Activated effector memory CD4-positive, alpha-beta T cell treated with Interleukin-2 at 50 U/mL for 16 hours (primary cell): Measurements from ENCODE around the gene ANKFY1.

Source experiments
- DNase-seq: peaks from one replicate; pipeline ENCODE4 v3.0.0-alpha.2; 2020

The ANKFY1 gene

DNA sequence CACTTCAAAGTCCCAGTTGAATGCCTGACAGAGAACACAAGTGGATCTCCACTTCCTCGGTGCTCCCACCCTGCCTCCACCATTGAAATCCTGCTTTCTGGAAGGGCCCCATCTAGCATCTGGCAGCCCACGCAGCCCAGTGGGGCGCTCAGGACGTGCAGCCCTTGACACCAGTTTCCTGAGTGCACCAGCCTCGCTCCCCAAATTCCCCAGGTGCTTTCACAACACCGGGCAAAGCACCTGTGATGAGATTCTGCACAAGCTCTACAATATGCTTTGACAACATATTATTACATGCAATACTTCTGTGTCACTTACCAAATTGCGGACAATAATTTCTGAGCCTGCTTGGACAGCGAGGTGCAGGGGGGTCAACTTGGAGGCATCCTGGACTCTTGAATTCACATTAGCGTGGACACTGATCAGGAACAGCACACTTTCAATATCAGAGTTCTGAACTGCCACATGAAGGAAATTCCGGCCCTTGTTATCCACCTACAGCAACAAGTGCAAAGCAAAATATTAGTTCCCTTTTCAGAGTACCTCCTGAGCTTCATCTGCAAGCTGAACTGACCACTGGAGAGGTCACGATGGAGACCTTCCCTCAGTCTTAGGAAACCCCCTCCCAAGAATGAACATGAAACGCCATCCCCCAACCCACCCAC lies 86.8 kb downstream of the ANKFY1 start:
- DNase-seq = no peak

DNA sequence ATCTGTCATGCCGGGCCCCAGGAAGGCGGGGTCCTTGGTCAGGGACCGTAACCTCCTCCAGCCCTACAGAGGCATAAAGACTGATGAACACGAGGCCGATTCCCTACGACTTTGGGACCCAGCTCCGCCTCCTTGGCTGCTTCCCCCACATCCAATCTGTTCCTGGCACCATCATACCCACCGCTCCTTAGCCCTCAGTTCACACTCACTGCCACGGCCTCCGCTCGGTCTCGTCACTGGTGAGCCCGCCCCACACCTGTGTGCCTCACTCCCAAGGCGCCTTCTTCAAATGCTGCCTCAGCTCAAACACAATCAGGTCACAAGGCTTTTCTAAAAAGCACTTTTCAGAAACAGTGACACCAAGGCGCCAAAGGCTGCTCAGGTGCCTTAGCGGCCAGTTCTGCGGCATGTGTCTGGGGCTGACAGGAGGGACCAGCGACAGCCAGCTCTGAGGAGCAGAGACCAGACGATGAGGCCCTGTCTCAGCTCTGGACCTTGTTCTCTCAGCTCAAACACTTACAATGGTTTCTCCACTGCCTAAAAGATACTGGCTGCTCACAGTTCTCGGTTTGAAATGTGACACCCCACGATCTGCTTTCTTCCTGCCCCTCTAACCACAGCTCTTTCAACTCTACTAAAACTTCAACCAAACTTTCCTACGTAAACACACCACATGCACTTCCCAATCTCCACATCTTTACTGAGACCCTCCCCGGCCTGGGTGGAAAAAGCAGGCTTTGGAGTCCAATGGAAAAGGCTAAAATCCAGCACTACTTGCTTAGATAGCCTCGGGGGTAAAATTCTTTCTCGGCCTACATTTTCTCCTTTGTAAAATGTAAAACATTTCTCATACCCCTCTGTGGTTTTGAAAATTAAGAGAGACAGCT lies 87.6 kb downstream of the ANKFY1 start:
- DNase-seq = peak; percentile 31

DNA sequence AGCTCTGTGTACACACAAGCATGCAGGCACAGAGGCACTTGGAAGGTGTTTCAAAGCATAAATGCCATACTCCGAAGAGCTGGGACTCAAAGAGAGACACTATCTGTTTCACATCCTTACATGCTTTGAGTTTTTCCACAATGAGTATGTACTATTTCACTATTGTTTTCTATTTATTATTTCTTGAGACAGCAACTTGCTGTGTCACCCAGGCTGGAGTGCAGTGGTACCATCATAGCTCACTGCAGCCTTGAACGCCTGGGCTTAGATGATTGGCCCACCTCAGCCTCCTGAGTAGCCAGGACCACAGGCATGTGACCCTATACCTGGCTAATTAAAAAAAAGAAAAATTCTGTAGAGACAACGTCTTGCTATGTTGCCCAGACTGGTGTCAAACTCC lies 89.2 kb downstream of the ANKFY1 start:
- no peak for DNase-seq

GRCh38 chr17:4173781-4174180 lies 90.0 kb downstream of the ANKFY1 start:
- no peak for DNase-seq

DNA sequence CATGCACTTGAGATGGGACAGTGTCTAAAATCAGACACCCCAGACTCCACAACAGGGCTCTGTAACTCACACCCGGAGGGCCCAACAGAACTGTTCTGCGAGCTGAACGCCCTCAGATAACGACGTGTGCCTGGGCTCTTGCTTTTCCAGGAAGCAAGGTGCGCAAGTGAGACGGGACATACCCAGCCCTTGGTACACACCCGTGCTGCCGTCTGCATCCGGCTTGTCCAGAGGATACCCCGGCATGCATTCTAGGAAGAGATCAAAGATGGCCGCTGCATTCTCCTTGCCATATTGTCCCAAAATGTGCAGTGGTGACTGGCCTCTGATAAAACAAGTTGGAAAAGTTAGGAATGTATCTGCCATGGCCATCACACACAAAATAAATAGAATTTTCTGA lies 91.4 kb downstream of the ANKFY1 start:
- no peak for DNase-seq

DNA sequence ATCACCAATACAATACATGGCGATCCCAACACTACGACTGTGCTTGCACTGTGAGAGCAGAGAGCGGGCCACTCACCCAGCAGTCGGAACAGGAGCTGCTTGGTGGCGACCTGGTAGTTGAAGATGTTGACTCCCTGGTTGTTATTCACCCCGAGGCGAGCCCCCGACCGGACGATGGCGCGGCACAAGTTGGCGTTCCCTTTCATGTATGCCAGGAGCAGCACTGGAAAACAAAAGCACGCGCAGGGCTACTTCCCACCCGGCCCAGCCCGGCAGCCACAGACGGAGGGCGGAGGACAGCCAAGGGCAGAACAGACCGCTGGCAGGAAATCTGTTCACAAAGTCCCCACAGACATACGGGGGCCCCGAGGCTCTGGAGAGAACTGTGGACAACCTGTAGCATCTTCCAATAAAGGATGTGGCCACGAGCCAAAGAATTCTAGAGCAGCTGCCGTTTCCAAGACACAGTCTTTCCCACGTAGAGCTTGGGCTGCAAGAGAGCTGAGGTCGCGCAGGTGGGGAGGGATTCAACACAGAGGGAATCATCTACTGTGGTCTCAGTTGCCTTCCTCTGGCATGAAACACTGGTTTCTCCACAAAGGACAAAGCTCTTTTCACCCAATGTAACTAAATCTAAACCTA lies 93.0 kb downstream of the ANKFY1 start:
- DNase-seq = no peak

DNA sequence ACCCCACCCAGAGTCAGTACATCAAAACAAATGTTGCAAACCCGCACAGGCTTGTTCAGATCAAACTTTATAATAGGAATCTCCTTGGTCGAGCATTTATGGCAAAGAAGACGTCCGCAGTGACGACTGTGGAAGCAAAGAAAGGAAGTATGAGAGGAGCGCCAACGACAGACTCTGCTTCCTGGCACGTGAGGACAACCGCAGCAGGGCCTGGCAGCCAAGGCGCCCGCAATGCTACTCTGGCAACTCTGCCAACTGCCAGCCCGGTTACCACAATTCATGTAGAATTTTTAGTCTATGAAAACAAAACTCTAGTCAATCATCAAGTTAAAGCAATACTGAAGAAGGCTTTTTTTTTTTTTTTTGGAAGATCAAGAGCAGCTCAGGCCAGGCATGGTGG lies 96.0 kb downstream of the ANKFY1 start:
- no peak for DNase-seq

- DNase-seq = no peak
Measured at GRCh38 chr17:4166419-4166818, 97.4 kb downstream of the ANKFY1 start.

- DNase-seq = no peak
Measured at GRCh38 chr17:4165301-4166010, 98.3 kb downstream of the ANKFY1 start.

- DNase-seq = no peak
Measured at GRCh38 chr17:4163951-4164350, 99.8 kb downstream of the ANKFY1 start.

DNA sequence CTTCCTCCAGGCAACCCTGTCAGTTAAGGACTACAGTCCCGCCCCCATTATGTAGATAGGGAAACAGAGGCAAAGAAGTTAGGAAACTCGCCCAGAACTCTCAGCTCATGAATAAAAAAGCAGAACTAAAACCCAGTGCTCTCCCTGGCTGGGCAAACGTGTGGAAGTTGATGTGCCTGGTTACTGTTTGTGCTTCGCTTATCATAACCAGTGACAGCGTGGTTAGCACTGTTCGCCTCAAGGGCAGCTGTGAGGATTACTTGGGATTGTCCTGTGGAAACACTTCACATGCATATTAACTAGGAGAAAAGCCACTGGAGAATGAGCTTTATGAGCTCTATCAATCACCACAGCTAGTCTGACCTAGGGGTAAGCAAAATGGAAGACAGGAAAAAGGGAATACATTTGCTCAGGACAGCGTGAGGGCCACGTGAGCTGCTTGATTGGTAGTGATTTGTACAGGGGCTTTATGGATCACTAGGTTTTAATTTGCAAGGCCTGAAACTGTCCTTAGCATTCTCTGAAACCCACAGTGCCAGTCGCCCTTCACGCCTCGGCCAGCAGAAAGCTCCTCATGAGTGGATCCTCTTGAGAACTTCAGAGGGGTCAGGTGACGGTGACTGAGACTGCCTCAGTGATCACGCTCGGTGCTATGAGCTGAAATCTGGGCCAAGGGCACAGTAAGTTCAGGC lies 100.9 kb downstream of the ANKFY1 start:
- no peak for DNase-seq

- no peak for DNase-seq
Measured at GRCh38 chr17:4162321-4162720, 101.5 kb downstream of the ANKFY1 start.

DNA sequence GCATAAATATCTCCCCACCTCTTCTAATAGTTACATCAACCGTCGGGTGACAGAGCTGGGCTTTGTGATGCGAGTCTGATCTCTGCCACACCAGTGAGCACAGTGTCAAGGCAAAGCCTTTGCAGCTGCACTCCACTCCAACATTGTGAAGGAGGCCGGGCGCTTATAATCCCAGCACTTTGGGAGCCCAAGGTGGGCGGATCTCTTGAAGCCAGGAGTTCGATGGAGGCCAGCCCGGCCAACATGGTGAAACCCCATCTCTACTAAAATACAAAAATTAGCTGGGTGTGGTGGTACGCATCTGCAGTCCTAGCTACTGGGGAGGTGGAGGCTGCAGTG lies 101.8 kb downstream of the ANKFY1 start:
- no peak for DNase-seq

DNA sequence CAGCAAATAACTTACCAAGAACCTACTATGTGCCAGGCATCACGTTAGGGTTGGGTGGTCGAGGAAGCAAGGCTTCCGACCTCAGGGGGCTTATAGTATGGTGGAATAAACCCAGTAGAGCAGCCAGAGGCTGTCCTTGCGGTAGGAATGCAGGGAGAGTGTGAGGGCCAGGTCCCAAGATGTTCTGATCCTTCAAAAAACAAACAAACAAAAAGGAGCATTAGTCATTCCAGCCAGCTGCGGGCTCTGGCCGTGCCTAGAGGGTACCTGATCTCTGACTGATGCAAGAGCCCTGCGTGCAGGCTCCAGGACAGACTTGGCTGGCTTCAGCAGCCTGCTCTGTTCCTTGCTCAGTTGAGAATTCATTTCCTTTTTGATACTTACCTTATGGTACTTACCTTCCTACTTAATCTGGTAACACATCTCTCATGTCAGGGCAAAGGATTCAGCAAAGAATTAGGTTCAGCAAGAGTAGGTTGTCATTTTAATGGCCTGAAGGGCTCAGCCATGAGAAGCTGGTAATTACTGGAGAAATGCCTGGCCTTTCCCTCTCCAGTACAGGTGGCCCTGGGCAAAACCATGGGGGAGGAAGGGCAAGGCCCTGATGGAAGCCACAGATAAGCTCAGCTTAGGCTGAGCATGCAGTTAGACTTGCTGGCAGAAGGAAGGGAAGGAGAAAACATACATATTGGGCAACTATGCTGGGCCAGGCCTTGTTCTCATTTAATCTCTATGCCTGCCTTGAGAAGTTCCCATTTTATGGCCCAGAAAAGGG lies 102.4 kb downstream of the ANKFY1 start:
- no peak for DNase-seq

DNA sequence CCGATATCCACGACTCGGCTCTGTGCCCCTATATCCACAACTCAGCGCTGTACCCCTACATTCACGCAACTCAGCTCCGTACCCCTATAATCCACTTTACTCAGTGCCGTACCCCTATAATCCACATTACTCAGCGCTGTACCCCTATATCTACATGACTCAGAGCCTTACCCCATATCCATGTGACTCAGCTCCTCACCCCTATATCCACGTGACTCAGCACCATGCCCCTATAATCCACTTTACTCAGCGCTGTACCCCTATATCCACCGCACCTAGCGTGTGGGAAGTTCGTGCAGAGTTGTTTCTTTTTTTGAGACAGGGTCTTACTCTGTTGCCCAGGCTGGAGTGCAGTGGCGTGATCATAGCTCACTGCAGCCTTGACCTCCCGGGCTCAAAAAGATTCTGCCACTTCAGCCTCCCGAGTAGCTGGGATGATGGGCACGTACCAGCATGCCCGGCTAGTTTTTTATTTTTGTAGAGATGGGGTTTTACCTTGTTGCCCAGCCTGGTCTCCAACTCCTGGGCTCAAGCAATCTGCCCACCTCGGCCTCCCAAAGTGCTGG lies 103.4 kb downstream of the ANKFY1 start:
- DNase-seq = no peak

- no peak for DNase-seq
Measured at GRCh38 chr17:4159761-4160160, 104.0 kb downstream of the ANKFY1 start.

DNA sequence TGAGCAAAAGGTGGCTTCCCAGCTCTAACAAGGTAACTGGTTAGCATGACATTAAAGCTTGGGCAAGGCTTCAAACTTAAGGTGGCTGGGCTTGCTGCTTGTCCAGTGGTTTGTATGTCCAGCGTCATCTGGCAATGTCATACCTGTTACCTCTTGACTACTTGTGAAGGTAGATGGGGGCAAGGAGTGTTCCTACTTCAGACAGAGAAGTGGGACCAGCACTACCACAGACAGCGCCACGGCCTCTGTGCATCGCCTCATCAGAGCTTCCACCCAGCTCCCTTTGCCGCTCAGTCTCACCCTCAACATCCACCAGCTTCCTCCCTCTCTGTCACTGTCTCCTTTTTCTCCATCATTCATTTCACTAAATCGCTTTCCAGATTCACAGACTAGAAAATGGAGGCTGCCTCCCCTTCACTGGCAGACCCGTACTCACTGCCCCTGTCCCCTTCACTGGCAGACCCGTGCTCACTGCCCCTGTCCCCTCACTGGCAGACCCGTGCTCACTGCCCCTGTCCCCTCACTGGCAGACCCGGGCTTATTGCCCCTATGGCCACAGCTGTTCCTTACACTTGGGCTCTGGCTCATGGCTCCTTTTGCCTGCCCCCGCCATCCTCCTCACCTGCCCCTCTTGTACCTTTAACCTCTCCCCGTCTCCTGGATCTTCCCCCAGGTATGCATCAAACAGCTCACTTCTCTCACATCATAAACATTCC lies 106.0 kb downstream of the ANKFY1 start:
- no peak for DNase-seq

DNA sequence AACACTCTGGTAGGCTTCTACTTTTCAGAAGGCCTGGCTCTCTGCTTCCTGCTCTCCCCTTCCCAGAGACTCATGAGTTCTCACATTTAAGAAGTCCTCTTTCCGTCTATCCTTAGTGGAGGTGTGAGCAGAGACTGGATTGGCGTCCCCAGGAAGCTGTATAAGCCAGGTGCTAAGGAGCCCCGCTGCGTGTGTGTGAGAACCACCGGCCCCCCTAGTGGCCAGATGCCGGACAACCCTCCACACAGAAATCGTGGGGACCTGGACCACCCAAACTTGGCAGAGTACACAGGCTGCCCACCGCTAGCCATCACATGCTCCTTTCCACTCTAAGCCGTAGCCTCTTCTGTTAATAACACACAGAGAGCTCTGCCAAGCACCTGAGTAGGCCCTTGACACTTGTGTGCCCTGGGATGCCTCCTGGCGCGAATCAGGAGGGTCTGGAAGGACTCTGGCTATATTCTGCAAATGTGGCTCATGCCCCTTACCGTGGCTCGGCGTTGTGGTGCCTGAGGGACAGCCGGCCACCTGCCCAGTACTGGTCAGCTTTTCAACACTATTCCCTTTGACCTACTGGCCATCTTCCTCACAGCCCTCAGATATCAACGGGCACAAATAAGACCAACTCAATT lies 106.9 kb downstream of the ANKFY1 start:
- DNase-seq = no peak

DNA sequence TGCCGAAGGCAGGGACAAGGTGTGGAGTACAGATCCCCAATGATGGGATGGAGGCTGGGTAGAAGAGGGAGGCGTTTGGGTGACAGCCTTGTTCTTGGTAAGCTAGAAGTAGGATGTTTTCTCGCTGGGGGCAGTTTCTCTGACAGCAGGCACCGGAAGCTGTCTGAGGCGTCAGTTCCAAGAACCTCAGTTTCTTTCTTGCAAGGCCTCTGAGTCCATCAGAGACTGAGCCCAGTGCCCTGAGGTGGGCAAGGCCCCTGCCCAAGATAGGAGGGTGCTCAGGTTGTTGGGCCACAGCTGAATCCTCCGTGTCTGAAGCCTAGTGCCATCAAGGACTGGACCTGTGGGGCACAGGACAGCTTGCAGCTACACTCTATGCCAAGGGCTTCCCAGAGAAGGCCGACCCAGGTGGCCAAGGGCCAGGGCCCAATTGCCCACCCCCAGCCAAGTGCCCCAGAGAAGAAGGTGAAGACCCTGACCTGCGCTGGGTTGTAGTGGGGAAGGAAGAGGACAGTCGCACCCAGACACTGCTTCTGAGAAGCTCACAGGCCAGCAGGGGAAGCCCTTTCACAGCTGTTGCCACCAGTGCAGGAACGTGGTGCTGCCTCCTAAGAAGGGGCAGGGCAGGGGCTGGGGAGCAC lies 107.7 kb downstream of the ANKFY1 start:
- no peak for DNase-seq

GRCh38 chr17:4154201-4154600 lies 109.6 kb downstream of the ANKFY1 start:
- DNase-seq = no peak
